Tibial nerve (tissue), 3 donors: ENCODE results near the gene PCBP1.

ENCODE experiments used
- CTCF ChIP-seq, 5 experiments: fragments of 200-600 bp in 3 of 5; fragments of 450-650 bp in 2 of 5; sonication (generic) in 3 of 5; IDR thresholded peaks; one replicate each; pipeline ENCODE4 v1.5.1; 2016 to 2019; ENCODE audit warnings: antibody characterized with exemption in 5 of 5, mild to moderate bottlenecking in 3 of 5, moderate library complexity in 2 of 5
- POLR2A ChIP-seq, 2 donors: fragments of 450-650 bp; IDR thresholded peaks; one replicate each; pipeline ENCODE4 v1.6.1; 2017; ENCODE audit warnings: antibody characterized with exemption in 2 of 2, mild to moderate bottlenecking in 2 of 2, moderate library complexity in 2 of 2

- TF ChIP-seq CTCF (IDR thresholded peaks at IDR 0.05) (no peak), POLR2A (IDR thresholded peaks at IDR 0.05) (no peak)
Measured at GRCh38 chr2:70045405-70045804, 41.9 kb upstream of the PCBP1 start.
